ENCODE measurements around the gene HAGH.

HAGH gene

DNA sequence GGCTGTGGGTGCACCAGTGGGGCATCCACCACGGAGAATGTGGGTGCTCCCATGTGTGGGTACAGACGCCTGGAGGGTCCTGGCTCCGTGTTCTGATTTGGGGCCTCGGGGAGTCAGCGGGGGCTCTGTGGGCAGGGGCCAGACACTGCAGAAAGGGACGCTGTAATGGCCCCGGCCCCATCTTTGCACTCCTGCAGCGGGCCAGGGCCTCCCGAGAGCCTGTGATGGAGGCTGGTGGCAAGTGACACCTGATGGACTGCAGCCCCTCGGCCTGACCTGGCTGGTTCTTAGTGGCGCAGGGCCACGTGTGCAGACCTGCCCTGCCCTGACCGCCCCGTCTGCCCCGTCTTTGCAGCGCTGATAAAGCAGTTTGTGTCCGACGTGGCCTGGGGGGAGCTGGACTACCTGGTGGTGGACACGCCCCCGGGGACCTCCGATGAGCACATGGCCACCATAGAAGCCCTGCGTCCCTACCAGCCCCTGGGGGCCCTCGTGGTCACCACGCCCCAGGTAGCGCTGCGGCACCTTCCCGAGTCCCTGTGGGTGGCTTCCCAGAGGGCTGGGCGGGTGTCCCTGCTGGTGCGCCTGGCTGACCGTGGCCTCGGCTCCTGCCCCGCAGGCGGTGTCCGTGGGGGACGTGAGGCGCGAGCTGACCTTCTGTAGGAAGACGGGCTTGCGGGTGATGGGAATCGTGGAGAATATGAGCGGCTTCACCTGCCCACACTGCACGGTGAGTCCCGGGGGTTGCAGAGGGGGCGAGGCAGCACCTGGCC is 39.1 kb downstream of the HAGH start:
- H3K27me3 ChIP-seq (ENCODE audit: insufficient read depth, poor library complexity, severe bottlenecking) = no peaks in the 10 kb centered on the region
- DNase-seq (ENCODE audit: low read depth in 1 of 2, low spot score in 1 of 2) = no peak
- H3K4me3 ChIP-seq (replicated peaks; ENCODE audit: insufficient read depth, low read length) = no peak overlapping the region
- no peak overlapping the region for H3K27ac ChIP-seq (replicated peaks)
- TF ChIP-seq, protein P1, sequence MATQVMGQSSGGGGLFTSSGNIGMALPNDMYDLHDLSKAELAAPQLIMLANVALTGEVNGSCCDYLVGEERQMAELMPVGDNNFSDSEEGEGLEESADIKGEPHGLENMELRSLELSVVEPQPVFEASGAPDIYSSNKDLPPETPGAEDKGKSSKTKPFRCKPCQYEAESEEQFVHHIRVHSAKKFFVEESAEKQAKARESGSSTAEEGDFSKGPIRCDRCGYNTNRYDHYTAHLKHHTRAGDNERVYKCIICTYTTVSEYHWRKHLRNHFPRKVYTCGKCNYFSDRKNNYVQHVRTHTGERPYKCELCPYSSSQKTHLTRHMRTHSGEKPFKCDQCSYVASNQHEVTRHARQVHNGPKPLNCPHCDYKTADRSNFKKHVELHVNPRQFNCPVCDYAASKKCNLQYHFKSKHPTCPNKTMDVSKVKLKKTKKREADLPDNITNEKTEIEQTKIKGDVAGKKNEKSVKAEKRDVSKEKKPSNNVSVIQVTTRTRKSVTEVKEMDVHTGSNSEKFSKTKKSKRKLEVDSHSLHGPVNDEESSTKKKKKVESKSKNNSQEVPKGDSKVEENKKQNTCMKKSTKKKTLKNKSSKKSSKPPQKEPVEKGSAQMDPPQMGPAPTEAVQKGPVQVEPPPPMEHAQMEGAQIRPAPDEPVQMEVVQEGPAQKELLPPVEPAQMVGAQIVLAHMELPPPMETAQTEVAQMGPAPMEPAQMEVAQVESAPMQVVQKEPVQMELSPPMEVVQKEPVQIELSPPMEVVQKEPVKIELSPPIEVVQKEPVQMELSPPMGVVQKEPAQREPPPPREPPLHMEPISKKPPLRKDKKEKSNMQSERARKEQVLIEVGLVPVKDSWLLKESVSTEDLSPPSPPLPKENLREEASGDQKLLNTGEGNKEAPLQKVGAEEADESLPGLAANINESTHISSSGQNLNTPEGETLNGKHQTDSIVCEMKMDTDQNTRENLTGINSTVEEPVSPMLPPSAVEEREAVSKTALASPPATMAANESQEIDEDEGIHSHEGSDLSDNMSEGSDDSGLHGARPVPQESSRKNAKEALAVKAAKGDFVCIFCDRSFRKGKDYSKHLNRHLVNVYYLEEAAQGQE (IDR thresholded peaks at IDR 0.05; ENCODE audit: insufficient replicate concordance, low read depth) = no peak
- TF ChIP-seq SPI1 (IDR thresholded peaks at IDR 0.05; ENCODE audit: borderline replicate concordance, low read depth) (no peak), POLR2AphosphoS5 (IDR thresholded peaks at IDR 0.05; ENCODE audit: low read depth) (no peak)

DNA sequence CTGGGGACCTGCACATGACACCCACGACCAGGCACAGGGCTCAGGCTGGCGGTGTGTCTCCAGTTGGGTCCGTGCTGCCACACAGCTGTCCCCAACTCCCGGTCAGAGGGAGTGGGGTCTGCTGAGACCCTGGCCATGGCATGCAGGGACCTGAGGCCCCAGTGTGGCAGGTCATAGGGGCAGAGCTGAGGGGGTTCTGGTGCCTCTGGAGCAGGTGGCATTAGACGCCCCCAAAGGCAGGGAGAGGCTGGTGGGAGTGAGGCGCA is 39.6 kb downstream of the HAGH start:
- Histone ChIP-seq H3K27ac (replicated peaks) (no peak overlapping the region), H3K27me3 (ENCODE audit: insufficient read depth, poor library complexity, severe bottlenecking) (no peaks in the 10 kb centered on the region), H3K4me3 (replicated peaks; ENCODE audit: insufficient read depth, low read length) (no peak overlapping the region)
- no peak for DNase-seq (ENCODE audit: low read depth in 1 of 2, low spot score in 1 of 2)
- TF ChIP-seq GABPA (IDR thresholded peaks at IDR 0.05; ENCODE audit: low read depth) (no peak), POLR2AphosphoS5 (IDR thresholded peaks at IDR 0.05; ENCODE audit: low read depth) (no peak), SPI1 (IDR thresholded peaks at IDR 0.05; ENCODE audit: borderline replicate concordance, low read depth) (no peak)
- TF ChIP-seq, protein P1 (IDR thresholded peaks at IDR 0.05; ENCODE audit: insufficient replicate concordance, low read depth) = no peak
- TF ChIP-seq, protein P2, sequence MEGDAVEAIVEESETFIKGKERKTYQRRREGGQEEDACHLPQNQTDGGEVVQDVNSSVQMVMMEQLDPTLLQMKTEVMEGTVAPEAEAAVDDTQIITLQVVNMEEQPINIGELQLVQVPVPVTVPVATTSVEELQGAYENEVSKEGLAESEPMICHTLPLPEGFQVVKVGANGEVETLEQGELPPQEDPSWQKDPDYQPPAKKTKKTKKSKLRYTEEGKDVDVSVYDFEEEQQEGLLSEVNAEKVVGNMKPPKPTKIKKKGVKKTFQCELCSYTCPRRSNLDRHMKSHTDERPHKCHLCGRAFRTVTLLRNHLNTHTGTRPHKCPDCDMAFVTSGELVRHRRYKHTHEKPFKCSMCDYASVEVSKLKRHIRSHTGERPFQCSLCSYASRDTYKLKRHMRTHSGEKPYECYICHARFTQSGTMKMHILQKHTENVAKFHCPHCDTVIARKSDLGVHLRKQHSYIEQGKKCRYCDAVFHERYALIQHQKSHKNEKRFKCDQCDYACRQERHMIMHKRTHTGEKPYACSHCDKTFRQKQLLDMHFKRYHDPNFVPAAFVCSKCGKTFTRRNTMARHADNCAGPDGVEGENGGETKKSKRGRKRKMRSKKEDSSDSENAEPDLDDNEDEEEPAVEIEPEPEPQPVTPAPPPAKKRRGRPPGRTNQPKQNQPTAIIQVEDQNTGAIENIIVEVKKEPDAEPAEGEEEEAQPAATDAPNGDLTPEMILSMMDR (IDR thresholded peaks at IDR 0.05; ENCODE audit: insufficient read depth, low read length) = no peak

DNA sequence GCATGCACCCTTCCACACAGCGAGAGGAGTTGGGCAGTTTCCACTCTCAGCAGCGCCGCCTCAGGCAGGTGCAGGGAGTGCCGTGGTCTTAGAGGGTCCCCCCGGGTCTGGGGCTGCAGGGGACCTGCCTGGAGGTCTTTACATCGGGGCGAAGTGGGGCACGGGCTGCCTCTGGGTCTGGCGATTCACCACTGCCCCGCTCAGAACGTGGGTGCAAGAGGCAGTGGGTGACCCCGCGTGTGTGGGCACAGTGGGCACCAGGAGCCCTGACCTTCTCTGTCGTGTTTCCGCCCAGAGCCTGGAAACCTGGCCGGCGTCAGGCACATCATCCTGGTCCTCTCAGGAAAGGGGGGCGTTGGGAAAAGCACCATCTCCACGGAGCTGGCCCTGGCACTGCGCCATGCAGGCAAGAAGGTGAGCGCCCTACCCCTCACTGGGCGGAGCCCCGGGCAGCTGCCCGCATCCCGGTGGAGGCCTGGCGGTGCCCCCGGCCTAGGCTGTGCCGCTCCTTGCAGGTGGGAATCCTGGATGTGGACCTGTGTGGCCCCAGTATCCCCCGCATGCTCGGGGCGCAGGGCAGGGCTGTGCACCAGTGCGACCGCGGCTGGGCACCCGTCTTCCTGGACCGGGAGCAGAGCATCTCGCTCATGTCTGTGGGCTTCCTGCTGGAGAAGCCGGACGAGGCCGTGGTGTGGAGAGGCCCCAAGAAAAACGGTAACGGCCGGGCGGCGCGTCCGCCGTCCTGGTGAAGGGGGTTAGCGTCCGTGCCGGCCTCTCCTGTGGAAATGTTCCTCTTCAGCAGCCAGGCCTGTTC is 40.2 kb downstream of the HAGH start:
- DNase-seq (ENCODE audit: low read depth in 1 of 2, low spot score in 1 of 2) = no peak
- TF ChIP-seq, protein P2 (IDR thresholded peaks at IDR 0.05; ENCODE audit: insufficient read depth, low read length) = no peak
- TF ChIP-seq, protein P1 (IDR thresholded peaks at IDR 0.05; ENCODE audit: insufficient replicate concordance, low read depth) = no peak
- TF ChIP-seq GABPA (IDR thresholded peaks at IDR 0.05; ENCODE audit: low read depth) = no peak
- no peak for TF ChIP-seq POLR2AphosphoS5 (IDR thresholded peaks at IDR 0.05; ENCODE audit: low read depth)
- no peak for TF ChIP-seq SPI1 (IDR thresholded peaks at IDR 0.05; ENCODE audit: borderline replicate concordance, low read depth)
- H3K27me3 ChIP-seq (ENCODE audit: insufficient read depth, poor library complexity, severe bottlenecking) = no peaks in the 10 kb centered on the region

More for the DNA sequence above, 40.2 kb downstream of the HAGH start:
- Histone ChIP-seq H3K27ac (replicated peaks) (no peak overlapping the region), H3K4me3 (replicated peaks; ENCODE audit: insufficient read depth, low read length) (no peak overlapping the region)

Measured in HL-60 (cell line).